GM19468 (cell line): Measurements from ENCODE around the gene CCL27.

Experiments
- ATAC-seq: cut with Tn5 transposase; IDR thresholded peaks from one replicate; pipeline ENCODE4 v1.9.1; 2021; ENCODE audit warnings: mild to moderate bottlenecking, moderate library complexity, moderate number of reproducible peaks; ENCODE audit not compliant: unreplicated experiment; ENCODE audit errors: extremely low read depth

CCL27 gene, protein sequence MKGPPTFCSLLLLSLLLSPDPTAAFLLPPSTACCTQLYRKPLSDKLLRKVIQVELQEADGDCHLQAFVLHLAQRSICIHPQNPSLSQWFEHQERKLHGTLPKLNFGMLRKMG

DNA sequence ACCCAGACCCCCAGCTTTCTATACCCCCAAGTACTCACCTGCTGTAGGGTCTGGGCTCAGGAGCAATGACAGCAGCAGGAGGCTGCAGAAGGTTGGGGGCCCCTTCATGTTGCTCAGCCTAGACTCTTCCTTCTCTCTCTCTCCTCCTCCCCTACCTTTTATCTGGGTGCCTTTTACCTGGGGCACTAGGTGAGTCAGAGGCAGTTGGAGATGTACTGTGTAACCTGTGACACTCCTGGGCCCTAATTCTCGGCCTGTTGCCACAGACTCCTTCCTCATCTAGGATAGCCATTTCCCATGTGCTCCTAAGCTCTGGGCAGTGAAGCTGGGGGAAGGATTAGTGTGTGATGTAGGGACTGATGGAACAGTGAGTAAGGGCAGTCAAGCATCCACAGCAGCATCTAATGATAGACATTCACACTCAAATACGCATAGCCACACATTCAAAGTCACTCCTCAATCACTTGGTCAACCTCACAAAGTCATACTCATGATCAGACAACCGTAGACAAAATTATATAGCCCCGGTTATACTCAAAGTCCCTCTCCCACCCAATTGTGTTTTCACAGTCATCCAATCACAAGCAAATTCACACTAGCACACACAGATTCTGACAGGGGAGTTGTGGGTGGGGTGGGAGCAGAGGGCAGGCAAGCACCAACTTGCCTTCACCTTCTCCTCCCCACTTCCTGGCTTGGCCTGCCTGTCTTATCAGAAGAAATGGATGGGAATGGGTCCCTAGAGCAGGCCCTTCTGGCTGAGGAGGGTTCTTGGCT is at the start of gene CCL27:
TSS of gene CCL27 (minus strand) at position 132 of the 777 bp plus-strand sequence. CDS start at position 108, 24 bp downstream.
- ATAC-seq = no peak

DNA sequence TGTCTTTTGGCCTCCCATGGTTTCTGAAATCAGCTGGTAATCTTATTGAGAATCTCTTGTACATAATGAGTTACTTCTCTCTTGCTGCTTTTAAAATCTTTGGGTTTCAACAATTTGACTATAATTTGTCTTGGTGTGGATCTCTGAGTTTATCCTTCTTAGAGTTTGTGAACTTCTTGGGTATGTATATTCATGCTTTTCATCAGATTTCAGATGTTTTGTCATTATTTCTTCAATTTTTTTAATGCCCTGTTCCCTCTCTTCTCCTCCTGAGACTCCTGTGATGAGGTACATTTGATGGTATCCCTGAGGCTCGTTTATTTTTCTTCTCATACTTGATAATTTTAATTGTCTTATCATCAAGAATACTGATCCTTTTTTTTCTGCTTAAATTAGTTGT is 49.7 kb upstream of the CCL27 start:
- ATAC-seq = no peak

- ATAC-seq = no peak
Measured at GRCh38 chr9:34710023-34710422, 47.6 kb upstream of the CCL27 start, which contains the start of gene CCL21. Gene CCL21, minus strand, starts transcription at chr9:34710136. Its CDS starts 70 bp downstream, at chr9:34710066.

DNA sequence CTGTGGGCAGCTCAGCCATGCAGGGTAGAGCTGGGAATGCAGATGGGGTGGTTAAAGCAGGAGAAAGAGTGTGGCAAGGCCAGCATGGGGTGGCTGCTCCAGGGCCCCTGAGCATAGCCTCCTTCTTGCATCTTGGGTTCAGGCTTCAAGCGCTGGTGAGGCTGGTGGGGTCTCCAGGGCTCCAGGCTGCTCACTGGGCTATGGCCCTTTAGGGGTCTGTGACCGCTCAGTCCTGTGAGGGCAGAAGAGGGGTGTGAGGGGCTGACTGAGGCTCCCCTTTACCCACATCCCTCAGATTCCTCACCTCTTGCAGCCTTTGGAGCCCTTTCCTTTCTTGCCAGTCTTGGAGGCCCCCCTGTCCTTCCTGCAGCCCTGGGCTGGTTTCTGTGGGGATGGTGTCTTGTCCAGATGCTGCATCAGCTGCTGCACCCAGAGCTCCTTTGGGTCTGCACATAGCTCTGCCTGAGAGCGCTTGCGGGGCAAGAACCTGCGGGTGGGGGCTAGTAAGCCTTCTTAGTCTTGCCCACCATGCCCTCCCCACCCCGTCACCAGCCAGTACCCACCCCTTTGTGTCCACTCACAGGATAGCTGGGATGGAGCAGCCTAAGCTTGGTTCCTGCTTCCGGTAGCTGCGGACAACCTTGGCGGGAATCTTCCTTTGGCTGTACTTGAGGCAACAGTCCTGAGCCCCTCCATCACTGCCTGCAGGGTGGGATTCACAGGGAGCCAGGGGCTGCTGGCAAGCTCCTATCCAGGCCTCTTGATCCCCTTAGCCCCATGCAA is 46.9 kb upstream of the CCL27 start:
- no peak for ATAC-seq

DNA sequence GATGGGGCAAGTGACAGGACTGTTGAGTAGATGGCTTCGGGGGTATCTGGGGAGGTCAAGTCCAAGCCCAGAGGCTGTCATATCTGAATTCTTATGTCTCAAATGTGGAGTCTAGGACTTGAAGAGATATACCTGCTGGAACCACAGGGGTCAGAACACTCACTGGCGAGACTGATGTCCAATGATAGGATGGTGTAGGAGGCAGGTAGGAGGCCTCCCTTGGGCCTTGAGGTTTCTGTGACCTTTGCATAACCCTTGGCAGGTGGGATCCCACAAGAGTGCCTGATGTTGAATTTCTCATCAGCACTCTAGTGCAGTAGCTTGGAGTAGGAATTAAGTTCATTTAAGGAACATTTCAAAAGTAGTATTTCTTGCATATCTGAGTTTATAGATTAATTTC is 44.7 kb upstream of the CCL27 start:
- ATAC-seq = no peak

DNA sequence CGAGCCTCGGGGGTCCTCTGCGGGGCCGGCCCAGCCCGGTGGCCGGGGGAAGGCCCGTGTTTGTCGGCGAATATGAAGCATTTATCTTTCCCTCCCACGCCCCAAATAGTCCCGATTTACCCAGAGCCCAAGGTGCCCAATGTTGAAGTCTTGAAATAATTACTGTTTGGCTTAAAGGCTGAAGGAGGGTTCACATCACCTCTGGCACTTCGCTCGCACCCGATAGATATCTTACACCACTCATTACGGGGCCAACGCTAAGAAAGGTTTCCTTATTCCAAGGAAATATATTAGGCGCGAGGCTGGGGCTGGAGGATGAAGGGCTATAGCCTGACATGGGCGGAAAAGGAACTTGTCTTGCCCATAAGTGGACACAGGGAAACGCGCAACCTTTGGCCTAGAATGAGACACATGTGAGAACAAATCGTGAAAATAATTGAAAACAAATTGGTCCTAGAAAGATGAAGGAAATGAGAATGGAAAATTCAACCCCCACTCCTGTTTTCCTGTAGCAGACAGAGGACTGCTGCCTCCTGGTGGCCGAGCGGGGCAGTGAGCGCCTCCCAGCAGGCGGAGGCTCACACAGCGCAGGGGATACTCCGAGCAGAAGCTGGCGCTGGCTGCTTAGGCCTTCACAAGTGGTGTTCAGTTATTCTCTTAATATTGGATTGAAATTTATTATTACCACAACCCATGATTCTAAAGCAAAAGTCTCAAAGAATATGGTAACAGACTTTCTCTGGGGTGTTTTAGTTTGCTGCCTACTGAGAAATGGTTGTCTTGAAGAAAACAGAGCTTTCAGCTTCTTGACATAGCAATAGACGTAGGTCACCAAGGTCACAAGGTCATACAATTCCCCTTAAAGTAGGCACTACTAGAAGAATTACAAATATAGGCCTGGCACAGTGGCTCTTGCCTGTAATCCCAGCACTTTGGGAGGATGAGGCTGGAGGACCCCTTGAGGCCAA is 39.6 kb upstream of the CCL27 start:
- no peak for ATAC-seq

DNA sequence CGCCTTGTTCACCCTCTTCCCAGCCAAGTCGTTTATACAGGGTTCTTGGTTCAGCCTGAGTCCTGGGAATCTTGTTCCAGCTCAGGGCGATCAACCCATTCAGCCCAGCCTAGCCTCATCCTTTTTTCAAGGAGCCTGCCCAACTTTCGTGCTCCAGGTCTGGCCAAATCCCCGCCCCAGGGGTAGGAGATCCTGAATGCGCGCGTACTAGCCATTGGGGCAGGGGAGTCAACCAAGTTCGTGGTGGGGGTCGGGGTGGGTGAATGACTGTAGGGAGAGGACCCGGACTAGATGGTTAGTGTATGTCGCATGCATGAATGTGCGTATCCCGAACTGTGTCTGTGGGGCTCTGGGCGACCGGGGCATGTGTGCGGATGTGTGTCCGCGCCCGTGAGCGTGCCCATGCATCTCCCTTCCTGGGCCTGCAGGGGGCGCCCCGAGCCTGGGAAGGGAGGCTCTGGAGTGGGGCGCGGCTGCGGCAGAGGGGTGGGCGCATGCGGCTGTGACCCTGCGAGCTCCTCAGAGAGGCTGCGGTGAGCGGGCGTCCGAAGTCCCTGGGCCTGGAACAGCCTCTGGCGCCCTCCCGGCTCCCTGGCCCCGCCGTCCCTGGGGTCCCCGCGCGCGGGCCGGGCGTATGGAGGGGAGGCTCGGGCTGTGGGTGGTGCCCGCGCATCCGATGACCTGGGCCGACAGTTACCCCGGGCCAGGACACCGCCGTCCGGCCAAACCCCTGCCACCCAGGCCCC is 38.7 kb upstream of the CCL27 start:
- no peak for ATAC-seq

- no peak for ATAC-seq
Measured at GRCh38 chr9:34694811-34695210, 32.4 kb upstream of the CCL27 start.

DNA sequence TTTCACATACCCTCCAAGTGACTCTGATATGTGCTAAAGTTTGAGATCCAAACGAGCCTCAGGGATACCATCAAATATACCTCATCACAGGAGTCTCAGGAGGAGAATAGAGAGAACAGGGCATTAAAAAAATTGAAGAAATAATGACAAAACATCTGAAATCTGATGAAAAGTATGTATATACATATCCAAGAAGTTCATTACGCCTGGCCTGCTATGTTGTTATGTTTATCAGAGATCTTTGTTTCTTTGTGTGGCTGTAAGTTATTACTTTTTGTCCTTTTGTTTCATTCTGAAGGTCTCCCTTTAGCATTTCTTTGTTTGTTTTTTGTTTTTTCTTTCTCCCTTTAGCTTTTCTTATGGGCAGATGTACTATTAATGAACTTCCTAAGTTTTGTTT is 31.1 kb upstream of the CCL27 start:
- ATAC-seq = no peak

GRCh38 chr9:34691936-34692315 is 29.5 kb upstream of the CCL27 start:
- ATAC-seq = no peak

- ATAC-seq = no peak
Measured at GRCh38 chr9:34690983-34691935, 28.8 kb upstream of the CCL27 start, which contains the start of gene CCL19. Gene CCL19, minus strand, starts transcription at chr9:34691276. Its CDS starts 137 bp downstream, at chr9:34691139.

GRCh38 chr9:34689512-34689911 is 27.1 kb upstream of the CCL27 start:
- no peak for ATAC-seq

DNA sequence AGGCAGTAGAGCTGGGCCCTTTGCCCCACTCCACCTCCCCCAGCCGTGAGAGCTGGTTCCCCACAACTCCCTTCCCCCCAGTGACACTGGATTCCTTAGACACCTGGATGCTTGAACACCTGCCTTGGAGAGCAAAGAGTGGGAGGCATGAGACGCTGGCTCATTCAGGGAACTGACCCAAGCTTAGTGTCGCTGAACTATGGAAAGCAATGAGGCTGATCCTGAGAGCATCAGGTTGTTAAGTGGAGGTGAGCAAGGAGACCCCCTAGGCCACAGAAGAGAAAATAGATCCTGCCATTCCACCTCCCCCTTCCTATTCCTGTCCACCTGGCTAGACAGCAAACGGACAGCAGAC is 26.6 kb upstream of the CCL27 start:
- no peak for ATAC-seq

- ATAC-seq = no peak
Measured at GRCh38 chr9:34688329-34689115, 26.1 kb upstream of the CCL27 start.

DNA sequence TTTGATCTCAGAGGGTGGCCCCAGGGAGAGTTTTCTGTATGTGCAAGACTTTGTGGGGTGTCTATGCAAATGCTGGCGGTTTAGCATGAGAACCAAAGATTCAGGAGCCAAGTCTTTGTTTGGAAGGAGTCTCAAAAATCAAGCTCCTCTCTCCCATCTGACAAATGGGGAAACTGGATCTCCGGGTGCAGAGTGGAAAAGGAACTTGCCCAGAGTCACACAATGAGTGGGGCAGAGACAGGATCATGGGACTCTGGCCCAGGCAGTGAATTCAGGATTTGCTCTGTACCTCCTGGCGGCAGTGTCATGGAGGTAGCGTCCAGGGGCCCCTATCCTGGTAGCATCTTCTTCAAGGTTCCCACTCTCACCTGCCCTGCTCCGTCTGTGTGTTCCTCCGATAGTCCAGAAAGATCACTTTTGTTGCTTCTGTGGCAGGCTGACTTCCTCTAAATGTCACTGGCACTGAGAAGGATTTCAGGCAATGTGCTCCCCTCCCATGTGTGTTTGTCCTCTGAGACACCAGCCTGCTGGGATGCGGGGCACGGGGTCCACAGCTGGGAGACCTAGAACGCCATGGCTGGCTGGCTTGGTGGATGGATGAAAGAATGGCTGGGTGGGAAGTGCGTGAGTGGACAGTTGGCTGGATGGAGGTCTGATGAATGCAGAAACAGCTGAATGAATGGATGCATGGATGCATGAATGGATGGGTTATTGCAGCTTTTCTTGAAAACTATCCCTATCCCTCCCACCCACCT is 25.0 kb upstream of the CCL27 start:
- ATAC-seq = no peak

DNA sequence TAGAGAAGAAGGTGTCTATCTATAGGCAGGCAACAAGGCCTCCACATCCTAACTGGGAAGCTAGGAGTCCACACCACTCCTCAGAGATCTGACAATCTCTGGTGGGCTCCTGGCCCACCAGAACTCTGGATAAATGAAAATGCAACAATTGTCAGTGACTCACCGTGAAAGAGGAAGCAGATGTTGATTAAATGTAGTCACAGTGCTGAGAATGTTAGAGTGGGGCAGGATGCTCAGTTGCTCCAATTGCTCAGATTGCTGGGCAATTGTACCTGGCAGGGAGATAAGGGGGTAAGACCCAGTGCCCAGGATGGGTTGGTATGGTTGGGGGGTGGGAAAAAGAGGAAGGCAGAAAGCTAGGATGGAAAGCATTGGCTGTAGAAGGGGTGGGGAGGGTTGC is 24.3 kb upstream of the CCL27 start:
- ATAC-seq = no peak

DNA sequence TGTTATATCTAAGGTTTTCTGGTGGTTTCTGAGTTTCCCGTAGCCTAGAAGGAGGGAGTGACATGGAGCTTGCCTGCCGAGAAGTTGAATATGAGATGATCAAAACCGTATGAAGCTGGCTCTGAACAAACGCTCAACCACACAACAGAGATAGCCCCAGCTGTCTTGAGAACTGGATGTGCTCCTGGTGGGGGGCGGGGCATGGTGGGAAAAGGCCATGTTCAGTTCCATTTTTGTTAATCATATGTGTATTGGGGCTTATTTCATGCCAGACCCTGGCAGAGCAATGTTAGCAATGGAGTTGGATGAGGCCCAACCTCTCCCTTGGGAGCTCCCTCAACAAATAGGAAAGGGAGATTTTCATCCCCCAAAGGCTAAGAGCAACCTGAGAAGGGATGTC is 23.8 kb upstream of the CCL27 start:
- ATAC-seq = no peak
